Naive B cell (primary cell): ENCODE results near the gene DNAJB14. TPM values are rescaled to one million over a fixed set of nuclear protein-coding genes. Genes with fewer than 3 reads are reported as not detected.
"Not testable (repeated sequence)": the region's sequence is repeated elsewhere in the genome, so short reads cannot be mapped to it uniquely, and the experiment has no call there.

ENCODE experiments used
- ATAC-seq, 2 donors: fragments of 150-1000 bp; cut with Tn5 transposase; 2 replicates each; pipeline ENCODE4 v1.10.0; 2021; ENCODE audit warnings: low read depth in 2 of 2, mild to moderate bottlenecking in 2 of 2, moderate library complexity in 2 of 2
- DNase-seq: peaks from one replicate; pipeline ENCODE4 v3.0.0; 2022
- H3K27ac Mint-ChIP-seq, 6 donors: one replicate each; pipeline ENCODE4 v1.8.0; 2020 to 2022; ENCODE audit warnings: mild to moderate bottlenecking in 6 of 6, mixed read lengths in 6 of 6, moderate library complexity in 5 of 6, inconsistent platforms in 2 of 6
- H3K27me3 Mint-ChIP-seq, 3 donors: one replicate each; pipeline ENCODE4 v1.8.0; 2021 to 2022; ENCODE audit warnings: mixed read lengths in 3 of 3, mild to moderate bottlenecking in 1 of 3
- H3K36me3 Mint-ChIP-seq, 2 donors: one replicate each; pipeline ENCODE4 v1.8.0; 2020 to 2022; ENCODE audit warnings: mixed read lengths in 2 of 2, inconsistent platforms in 1 of 2, mild to moderate bottlenecking in 1 of 2
- H3K4me1 Mint-ChIP-seq, 3 donors: one replicate each; pipeline ENCODE4 v1.8.0; 2020 to 2022; ENCODE audit warnings: mixed read lengths in 3 of 3, inconsistent platforms in 1 of 3, mild to moderate bottlenecking in 1 of 3, moderate library complexity in 1 of 3
- H3K4me3 Mint-ChIP-seq, 8 donors: one replicate each; pipeline ENCODE4 v1.8.0; 2020 to 2022; ENCODE audit warnings: mild to moderate bottlenecking in 8 of 8, mixed read lengths in 8 of 8, moderate library complexity in 8 of 8, inconsistent platforms in 2 of 8
- H3K9me3 Mint-ChIP-seq, 7 donors: one replicate each; pipeline ENCODE4 v1.8.0; 2020 to 2022; ENCODE audit warnings: mixed read lengths in 7 of 7, mild to moderate bottlenecking in 5 of 7, inconsistent platforms in 2 of 7, moderate library complexity in 1 of 7
- polyA plus RNA-seq, 6 donors: library from polyadenylated mRNA; unstranded; fragments of 300-500 nt; fragmentation: Illumina TruSeq; gene quantifications; one replicate each; pipeline ENCODE4 v1.2.3, GENCODE V29; 2021; ENCODE audit warnings: low read depth in 6 of 6

DNAJB14 gene
- polyA plus RNA-seq, 6 donors from 2014 or later, result 11.7 to 51.2 (median 39.7) TPM

GRCh38 chr4:99958207-99958606 lies 11.8 kb upstream of the DNAJB14 start:
- DNase-seq, H3K4me3 Mint-ChIP-seq, H3K27me3 Mint-ChIP-seq, H3K9me3 Mint-ChIP-seq, ATAC-seq, H3K4me1 Mint-ChIP-seq: not testable (repeated sequence)
- Mint-ChIP-seq H3K27ac (peak overlapping the region in 1 of 6 donors; percentile 67), H3K36me3 (peaks cover 9 to 11% of the 10 kb centered on the region in 2 donors)

- no peak overlapping the region for H3K27ac Mint-ChIP-seq
- DNase-seq, result no peak
- H3K27me3 Mint-ChIP-seq, result no peaks in the 10 kb centered on the region
- H3K4me3 Mint-ChIP-seq, result no peak overlapping the region
- no peak for ATAC-seq
- H3K9me3 Mint-ChIP-seq, result peaks cover 0 to 4% (median 0%) of the 10 kb centered on the region in 7 donors
- H3K36me3 Mint-ChIP-seq, result no peaks in the 10 kb centered on the region
- peaks cover 3 to 14% (median 6%) of the 10 kb centered on the region in 3 donors for H3K4me1 Mint-ChIP-seq
Measured at GRCh38 chr4:99950913-99951254, 4.5 kb upstream of the DNAJB14 start.

- DNase-seq (peak; percentile 93), ATAC-seq (peak; percentile 68 to 69)
- H3K4me1 Mint-ChIP-seq, result peaks cover 9 to 20% (median 11%) of the 10 kb centered on the region in 3 donors
- no peak within 1 kb of the TSS for H3K4me3 Mint-ChIP-seq
- H3K27me3 Mint-ChIP-seq, result no peaks in the 10 kb centered on the region
- H3K36me3 Mint-ChIP-seq, result no peaks in the 10 kb centered on the region
- H3K9me3 Mint-ChIP-seq, result no peaks in the 10 kb centered on the region
- no peak within 1 kb of the TSS for H3K27ac Mint-ChIP-seq
Measured at GRCh38 chr4:99949999-99950912, 3.8 kb upstream of the DNAJB14 start, which contains the start of gene H2AZ1. Gene H2AZ1, minus strand, starts transcription at chr4:99950275. Its CDS starts 105 bp downstream, at chr4:99950170.

GRCh38 chr4:99949034-99949998 lies 2.9 kb upstream of the DNAJB14 start:
- peak; percentile 34 to 44 for ATAC-seq
- Mint-ChIP-seq H3K27ac (no peak overlapping the region), H3K4me1 (peaks cover 18 to 29% (median 18%) of the 10 kb centered on the region in 3 donors), H3K27me3 (no peaks in the 10 kb centered on the region), H3K4me3 (no peak overlapping the region), H3K36me3 (no peaks in the 10 kb centered on the region), H3K9me3 (no peaks in the 10 kb centered on the region)
- DNase-seq, result peak; percentile 86

GRCh38 chr4:99947608-99948007 lies 1.2 kb upstream of the DNAJB14 start:
- ATAC-seq, result no peak
- no peak for DNase-seq
- H3K9me3 Mint-ChIP-seq, result no peaks in the 10 kb centered on the region
- no peaks in the 10 kb centered on the region for H3K36me3 Mint-ChIP-seq
- H3K4me3 Mint-ChIP-seq, result peak overlapping the region in 6 of 8 donors; percentile 19 to 99 (median 92)
- H3K27me3 Mint-ChIP-seq, result no peaks in the 10 kb centered on the region
- peaks cover 24 to 40% (median 35%) of the 10 kb centered on the region in 3 donors for H3K4me1 Mint-ChIP-seq
- H3K27ac Mint-ChIP-seq, result peak overlapping the region; percentile 66 to 98 (median 98)

- ATAC-seq, result no peak
- Mint-ChIP-seq H3K4me3 (peak overlapping the region in 7 of 8 donors; percentile 83 to 99 (median 92)), H3K27ac (peak overlapping the region; percentile 81 to 98 (median 98))
Measured at GRCh38 chr4:99947190-99947578, 766 bp upstream of the DNAJB14 start.

GRCh38 chr4:99945718-99946355 lies 581 bp downstream of the DNAJB14 start:
- peak; percentile 6 to 7 for ATAC-seq
- no peaks in the 10 kb centered on the region for H3K36me3 Mint-ChIP-seq
- peaks cover 24 to 41% (median 40%) of the 10 kb centered on the region in 3 donors for H3K4me1 Mint-ChIP-seq
- peak overlapping the region; percentile 95 to 100 (median 97) for H3K27ac Mint-ChIP-seq
- H3K27me3 Mint-ChIP-seq, result no peaks in the 10 kb centered on the region
- no peaks in the 10 kb centered on the region for H3K9me3 Mint-ChIP-seq
- H3K4me3 Mint-ChIP-seq, result peak overlapping the region; percentile 97 to 100 (median 98)
- DNase-seq, result no peak

More at GRCh38 chr4:99947190-99947578, 766 bp upstream of the DNAJB14 start:
- Mint-ChIP-seq H3K27me3 (no peaks in the 10 kb centered on the region), H3K9me3 (no peaks in the 10 kb centered on the region), H3K36me3 (no peaks in the 10 kb centered on the region), H3K4me1 (peaks cover 24 to 40% (median 35%) of the 10 kb centered on the region in 3 donors)
- DNase-seq, result no peak

- DNase-seq, result no peak
- Mint-ChIP-seq H3K27me3 (no peaks in the 10 kb centered on the region), H3K9me3 (no peaks in the 10 kb centered on the region), H3K27ac (peak overlapping the region in 2 of 6 donors; percentile 90 to 97), H3K4me1 (peaks cover 24 to 41% (median 40%) of the 10 kb centered on the region in 3 donors), H3K36me3 (no peaks in the 10 kb centered on the region), H3K4me3 (peak overlapping the region in 5 of 8 donors; percentile 15 to 99 (median 76))
- no peak for ATAC-seq
Measured at GRCh38 chr4:99943904-99944437, 2.4 kb downstream of the DNAJB14 start.

- H3K36me3 Mint-ChIP-seq, result peaks cover 6 to 7% of the 10 kb centered on the region in 2 donors
- H3K9me3 Mint-ChIP-seq, result peaks cover 0 to 20% (median 14%) of the 10 kb centered on the region in 7 donors
- no peaks in the 10 kb centered on the region for H3K27me3 Mint-ChIP-seq
- H3K27ac Mint-ChIP-seq, result peak overlapping the region in 2 of 6 donors; percentile 0 to 59
- H3K4me1 Mint-ChIP-seq, result peaks cover 8 to 36% (median 11%) of the 10 kb centered on the region in 3 donors
- no peak for ATAC-seq
- no peak overlapping the region for H3K4me3 Mint-ChIP-seq
- DNase-seq, result no peak
Measured at GRCh38 chr4:99938243-99938753, 8.1 kb downstream of the DNAJB14 start.

- H3K36me3 Mint-ChIP-seq, result peaks cover 7 to 17% of the 10 kb centered on the region in 2 donors
- H3K4me1 Mint-ChIP-seq, result peaks cover 16 to 35% (median 21%) of the 10 kb centered on the region in 3 donors
- no peaks in the 10 kb centered on the region for H3K27me3 Mint-ChIP-seq
- H3K27ac Mint-ChIP-seq, result peak overlapping the region in 2 of 6 donors; percentile 42 to 87
- ATAC-seq, result no peak
- H3K9me3 Mint-ChIP-seq, result peaks cover 0 to 22% (median 14%) of the 10 kb centered on the region in 7 donors
- H3K4me3 Mint-ChIP-seq, result no peak overlapping the region
- no peak for DNase-seq
Measured at GRCh38 chr4:99934891-99935290, 11.5 kb downstream of the DNAJB14 start.

GRCh38 chr4:99927566-99927965 lies 18.9 kb downstream of the DNAJB14 start:
- H3K36me3 Mint-ChIP-seq, result peaks cover 8 to 19% of the 10 kb centered on the region in 2 donors
- DNase-seq (no peak), ATAC-seq (no peak)
- H3K9me3 Mint-ChIP-seq, result peaks cover 0 to 1% (median 0%) of the 10 kb centered on the region in 7 donors
- H3K27ac Mint-ChIP-seq, result peak overlapping the region in 1 of 6 donors; percentile 10
- no peaks in the 10 kb centered on the region for H3K27me3 Mint-ChIP-seq
- H3K4me1 Mint-ChIP-seq, result peaks cover 14 to 20% (median 19%) of the 10 kb centered on the region in 3 donors
- H3K4me3 Mint-ChIP-seq, result no peak overlapping the region

- peaks cover 0 to 6% (median 3%) of the 10 kb centered on the region in 3 donors for H3K4me1 Mint-ChIP-seq
- DNase-seq (no peak), ATAC-seq (no peak)
- no peak overlapping the region for H3K27ac Mint-ChIP-seq
- peaks cover 2 to 17% (median 9%) of the 10 kb centered on the region in 7 donors for H3K9me3 Mint-ChIP-seq
- peaks cover 14 to 26% of the 10 kb centered on the region in 2 donors for H3K36me3 Mint-ChIP-seq
- H3K27me3 Mint-ChIP-seq, result no peaks in the 10 kb centered on the region
- no peak overlapping the region for H3K4me3 Mint-ChIP-seq
Measured at GRCh38 chr4:99921174-99921573, 25.2 kb downstream of the DNAJB14 start.
